HG02763 (cell line): Measurements from ENCODE around the gene GPR183.
A peak's percentile ranks its signal among the peaks of the same experiment; 100 is the strongest.

Experiments
- ATAC-seq: cut with Tn5 transposase; IDR thresholded peaks from one replicate; pipeline ENCODE4 v1.9.1; 2021; ENCODE audit warnings: mild to moderate bottlenecking, moderate library complexity; ENCODE audit not compliant: unreplicated experiment

GPR183 gene

DNA sequence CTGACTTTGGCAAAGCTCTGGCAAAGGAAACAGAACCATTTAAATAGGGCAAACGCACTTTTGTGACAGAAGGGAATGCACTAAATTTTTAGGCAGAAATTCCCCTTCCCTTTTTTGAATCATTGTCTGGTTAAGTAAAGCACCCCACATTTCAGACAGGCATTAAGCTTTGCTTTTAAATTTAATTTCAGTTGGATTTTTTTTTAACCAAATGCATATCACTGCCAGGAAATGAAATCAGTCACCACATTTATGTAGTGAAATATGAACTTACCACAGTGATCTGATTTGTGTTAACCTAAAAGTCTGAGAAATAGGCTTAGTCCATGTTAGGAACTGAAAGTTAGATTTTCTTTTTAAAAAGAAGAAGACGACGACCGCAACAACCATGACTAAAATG, 10.8 kb downstream of the GPR183 start:
- peak; percentile 42 for ATAC-seq

GRCh38 chr13:99295488-99296252, 11.5 kb downstream of the GPR183 start:
- ATAC-seq: no peak

GRCh38 chr13:99294958-99295357, 12.2 kb downstream of the GPR183 start:
- no peak for ATAC-seq

DNA sequence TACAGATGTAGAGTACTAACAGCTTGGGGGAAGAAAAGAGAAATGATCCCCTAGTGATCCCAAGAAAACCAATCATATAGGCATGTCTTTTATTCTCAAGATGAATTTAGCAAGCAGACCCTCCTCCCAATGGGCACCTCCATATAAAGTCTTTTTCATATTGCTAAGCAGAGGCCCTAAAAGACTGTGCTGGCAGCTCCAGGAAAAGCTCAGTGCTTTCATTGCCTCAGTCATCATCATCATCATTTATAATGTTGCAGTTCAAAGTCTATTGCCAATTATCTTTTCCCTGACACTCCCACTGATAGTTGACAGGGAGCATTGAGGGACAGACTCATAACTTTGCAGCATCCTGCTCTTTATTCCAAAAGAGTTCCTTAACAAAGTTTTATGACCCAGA, 13.0 kb downstream of the GPR183 start:
- no peak for ATAC-seq

GRCh38 chr13:99293178-99293577, 14.0 kb downstream of the GPR183 start:
- ATAC-seq: no peak

- ATAC-seq: no peak
Measured at GRCh38 chr13:99290894-99291293, 16.3 kb downstream of the GPR183 start.

- no peak for ATAC-seq
Measured at GRCh38 chr13:99289674-99290337, 17.4 kb downstream of the GPR183 start.

DNA sequence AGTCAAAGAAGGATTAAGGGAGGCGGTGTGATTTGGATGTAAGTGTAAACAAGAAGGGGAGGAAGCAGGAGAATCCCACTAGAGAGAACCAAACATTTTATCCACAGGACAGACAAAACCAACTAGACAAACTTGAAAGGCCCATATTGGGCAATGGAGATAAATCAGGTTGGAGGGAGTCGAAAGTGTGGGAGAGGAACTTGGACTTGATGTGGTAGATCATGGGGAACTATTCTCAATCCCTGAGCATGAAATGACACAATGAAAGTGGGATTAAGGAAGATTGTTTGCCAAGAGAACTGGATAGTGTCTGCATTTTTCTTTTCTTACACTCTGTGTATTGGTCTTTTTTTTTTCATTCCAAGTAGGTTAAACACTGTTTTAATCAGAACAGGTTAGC, 17.9 kb downstream of the GPR183 start:
- no peak for ATAC-seq

GRCh38 chr13:99288089-99288488, 19.1 kb downstream of the GPR183 start:
- ATAC-seq: peak; percentile 86

DNA sequence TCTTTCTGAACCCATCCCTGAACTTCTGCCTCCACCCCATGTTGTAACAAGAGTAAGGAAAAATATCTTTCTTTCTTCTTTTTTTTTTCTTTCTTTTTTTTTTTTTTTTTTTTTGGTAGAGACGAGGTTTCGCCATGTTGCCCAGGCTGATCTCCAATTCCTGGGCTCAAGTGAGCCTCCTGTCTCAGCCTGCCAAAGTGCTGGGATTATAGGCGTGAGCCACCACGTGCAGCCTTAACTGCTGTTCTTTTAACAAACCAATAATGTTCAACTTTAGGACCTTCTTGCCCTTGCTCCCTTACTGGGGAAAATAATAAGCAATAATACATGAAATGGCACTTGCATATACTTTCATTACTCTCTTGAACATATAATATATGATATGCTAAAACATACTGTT, 19.6 kb downstream of the GPR183 start:
- ATAC-seq: no peak

GRCh38 chr13:99285432-99286182, 21.6 kb downstream of the GPR183 start:
- ATAC-seq: no peak

GRCh38 chr13:99282264-99283231, 24.7 kb downstream of the GPR183 start:
- ATAC-seq: peak; percentile 66

- ATAC-seq: peak; percentile 65
Measured at GRCh38 chr13:99281811-99282263, 25.4 kb downstream of the GPR183 start.

- no peak for ATAC-seq
Measured at GRCh38 chr13:99280166-99280565, 27.0 kb downstream of the GPR183 start.

DNA sequence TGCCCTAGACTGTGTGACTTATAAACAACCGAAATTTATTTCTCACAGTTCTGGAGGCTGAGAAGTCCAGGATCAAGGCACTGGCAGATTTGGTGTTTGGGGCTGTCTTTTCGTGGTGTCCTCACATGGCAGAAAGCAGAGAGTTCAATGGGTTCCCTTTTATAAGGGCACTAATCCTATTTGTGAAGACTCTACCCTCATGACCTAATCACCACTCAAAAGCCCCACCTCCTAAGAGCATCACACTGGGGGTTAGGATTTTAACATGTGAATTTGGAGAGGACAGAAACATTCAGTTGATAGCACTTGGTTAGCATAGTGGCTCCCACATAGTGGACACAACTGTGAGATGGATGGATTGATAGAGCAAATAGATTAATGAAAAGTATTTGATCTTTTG, 27.6 kb downstream of the GPR183 start:
- no peak for ATAC-seq

GRCh38 chr13:99278843-99279242, 28.4 kb downstream of the GPR183 start:
- no peak for ATAC-seq

- no peak for ATAC-seq
Measured at GRCh38 chr13:99278200-99278599, 29.0 kb downstream of the GPR183 start.

DNA sequence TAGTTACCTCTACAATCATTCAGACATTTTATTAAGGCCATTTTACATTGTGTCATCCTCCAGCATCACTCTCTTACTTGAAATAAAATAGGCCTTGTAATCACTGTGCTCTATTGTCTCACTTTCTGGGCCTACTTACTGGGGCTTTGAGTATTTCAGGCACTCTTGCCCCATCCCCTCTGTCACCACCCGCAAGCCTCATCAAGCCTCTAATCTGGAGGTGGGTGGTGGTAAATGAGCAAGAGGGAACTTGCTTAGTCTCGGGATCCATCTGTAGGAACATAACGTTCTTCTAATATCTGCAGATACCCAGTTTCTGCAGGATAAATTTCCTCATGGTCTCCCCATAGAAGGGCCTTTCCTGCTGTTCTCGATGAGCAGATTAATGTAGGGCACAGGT, 29.6 kb downstream of the GPR183 start:
- no peak for ATAC-seq

DNA sequence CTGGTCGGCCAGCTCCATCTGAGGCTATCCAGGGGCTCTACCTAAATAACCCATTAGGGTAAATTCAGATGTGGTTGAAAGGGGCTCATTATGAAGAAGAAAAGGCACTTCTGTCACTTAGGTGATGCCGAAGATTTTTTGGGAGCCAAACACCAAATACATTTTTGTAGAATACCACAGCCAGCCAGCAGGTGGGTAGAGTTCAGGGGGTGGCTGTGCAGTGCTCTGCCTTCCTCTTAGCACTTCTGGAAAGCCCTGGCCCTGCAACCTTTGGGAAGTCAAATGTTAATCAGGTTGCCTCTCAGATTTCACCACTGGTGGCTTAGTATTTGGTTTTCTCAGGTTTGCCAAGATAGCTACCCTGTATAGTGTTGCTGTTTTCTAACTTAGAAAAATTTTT, 30.5 kb downstream of the GPR183 start:
- no peak for ATAC-seq

DNA sequence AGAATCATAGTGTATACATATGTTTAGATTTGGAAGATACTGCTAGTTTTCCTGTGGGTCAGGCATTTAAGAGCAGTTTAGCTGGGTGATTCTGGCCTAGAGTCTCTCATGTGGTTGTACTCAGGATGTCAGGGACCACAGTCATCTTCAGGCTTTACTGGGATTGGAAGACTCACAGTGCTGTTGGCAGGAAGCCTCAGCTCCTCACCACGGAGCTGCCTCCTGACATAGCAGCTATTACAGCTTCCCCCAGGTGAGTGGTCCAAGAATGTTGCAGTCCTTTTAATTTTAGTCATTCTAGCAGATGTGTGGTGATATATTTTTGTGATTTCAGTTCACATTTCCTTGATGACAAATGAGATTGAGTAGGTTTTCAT, 32.1 kb downstream of the GPR183 start:
- no peak for ATAC-seq

DNA sequence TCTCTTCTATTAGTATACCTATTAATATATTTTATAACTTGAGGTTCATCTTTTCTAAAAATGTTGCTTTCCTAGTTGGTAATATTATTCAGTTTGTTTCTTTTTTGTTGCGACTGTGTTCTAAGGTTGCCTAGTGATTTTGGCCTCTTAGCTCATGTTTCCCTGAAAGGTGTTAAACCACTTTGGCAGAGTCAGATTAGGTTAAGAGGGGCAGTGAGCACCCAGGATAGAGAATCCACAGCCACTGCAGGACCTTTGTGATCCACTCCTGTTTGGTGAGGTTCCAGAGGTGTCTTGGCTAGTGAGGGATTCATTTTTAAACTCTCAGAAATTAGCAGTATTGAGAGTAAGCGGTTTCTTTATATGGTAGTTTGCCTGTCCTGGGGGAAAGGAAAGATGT, 34.1 kb downstream of the GPR183 start:
- ATAC-seq: no peak
